Liver (tissue), 9 donors: ENCODE data around the gene TMEM19. TPM values are rescaled to one million over a fixed set of nuclear protein-coding genes. Genes with fewer than 3 reads are reported as not detected.

Source experiments
- DNase-seq: peaks from one replicate; pipeline ENCODE4 v3.0.0-alpha.2; 2017; ENCODE audit warnings: low spot score
- H3K27ac ChIP-seq, 2 donors: one replicate each; pipeline ENCODE4 v1.7.0; 2013; ENCODE audit warnings: inconsistent platforms in 2 of 2, low read length in 2 of 2, control low read depth in 1 of 2, low read depth in 1 of 2, mild to moderate bottlenecking in 1 of 2
- H3K27me3 ChIP-seq, 4 donors: one replicate each; pipeline versions ENCODE4 v1.6.1 to v1.7.0; 2013; ENCODE audit warnings: low read length in 3 of 4, inconsistent platforms in 1 of 4, mild to moderate bottlenecking in 1 of 4, moderate library complexity in 1 of 4; ENCODE audit not compliant: control insufficient read depth in 4 of 4, insufficient read depth in 4 of 4
- H3K36me3 ChIP-seq, 4 donors: one replicate each; pipeline versions ENCODE4 v1.6.1 to v1.7.0; 2013; ENCODE audit warnings: low read length in 3 of 4, mild to moderate bottlenecking in 3 of 4, low read depth in 1 of 4, moderate library complexity in 1 of 4; ENCODE audit not compliant: control insufficient read depth in 4 of 4, insufficient read depth in 3 of 4
- H3K4me1 ChIP-seq, 4 donors: one replicate each; pipeline versions ENCODE4 v1.6.1 to v1.7.0; 2013; ENCODE audit warnings: low read length in 3 of 4, mild to moderate bottlenecking in 3 of 4, moderate library complexity in 1 of 4; ENCODE audit not compliant: control insufficient read depth in 4 of 4, insufficient read depth in 4 of 4
- H3K4me3 ChIP-seq, 3 donors: one replicate each; pipeline versions ENCODE4 v1.6.1 to v1.7.0; 2013; ENCODE audit warnings: low read length in 3 of 3, control low read depth in 1 of 3, low read depth in 1 of 3, mild to moderate bottlenecking in 1 of 3
- H3K9ac ChIP-seq, 2 donors: one replicate each; pipeline ENCODE4 v1.7.0; 2013; ENCODE audit warnings: low read length in 2 of 2, mild to moderate bottlenecking in 2 of 2, moderate library complexity in 2 of 2, control low read depth in 1 of 2, low read depth in 1 of 2
- H3K9me3 ChIP-seq, 4 donors: one replicate each; pipeline versions ENCODE4 v1.6.1 to v1.7.0; 2013; ENCODE audit warnings: low read length in 3 of 4; ENCODE audit not compliant: control insufficient read depth in 4 of 4
- ATF3 ChIP-seq: IDR thresholded peaks from 2 replicates; pipeline ENCODE4 v1.6.1; 2016; ENCODE audit warnings: antibody characterized with exemption
- CTCF ChIP-seq: fragments of 150-350 bp; IDR thresholded peaks from 2 replicates; pipeline ENCODE4 v1.5.1; 2017; ENCODE audit warnings: improper control_type of control experiment, low read depth, low read length; ENCODE audit not compliant: missing input control
- EGR1 ChIP-seq, 2 donors: IDR thresholded peaks; 2 replicates each; pipeline ENCODE4 v1.6.1; 2016 to 2018; ENCODE audit warnings: antibody characterized with exemption in 2 of 2, low read depth in 2 of 2
- FOXA1 ChIP-seq: IDR thresholded peaks from 2 replicates; pipeline ENCODE4 v1.6.1; 2016; ENCODE audit warnings: antibody characterized with exemption
- FOXA2 ChIP-seq: IDR thresholded peaks from 2 replicates; pipeline ENCODE4 v1.6.1; 2016; ENCODE audit warnings: antibody characterized with exemption
- GABPA ChIP-seq, 2 donors: IDR thresholded peaks in 1 of 2; conservative IDR thresholded peaks in 1 of 2; 2 replicates each; pipeline ENCODE4 v1.6.1; 2016; ENCODE audit warnings: antibody characterized with exemption in 2 of 2, mild to moderate bottlenecking in 1 of 2, moderate library complexity in 1 of 2
- HNF4A ChIP-seq, 2 donors: conservative IDR thresholded peaks; 2 replicates each; pipeline ENCODE4 v1.6.1; 2016; ENCODE audit warnings: antibody characterized with exemption in 2 of 2, mild to moderate bottlenecking in 2 of 2
- HNF4G ChIP-seq: IDR thresholded peaks from 2 replicates; pipeline ENCODE4 v1.6.1; 2016; ENCODE audit warnings: antibody characterized with exemption
- JUND ChIP-seq, 2 donors: IDR thresholded peaks; 2 replicates each; pipeline ENCODE4 v1.6.1; 2016; ENCODE audit warnings: antibody characterized with exemption in 2 of 2
- RAD21 ChIP-seq, 2 donors: IDR thresholded peaks; 2 replicates each; pipeline ENCODE4 v1.6.1; 2016; ENCODE audit warnings: antibody characterized with exemption in 2 of 2, mild to moderate bottlenecking in 2 of 2
- RXRA ChIP-seq, 2 donors: IDR thresholded peaks; 2 replicates each; pipeline ENCODE4 v1.6.1; 2017 to 2018; ENCODE audit warnings: antibody characterized with exemption in 2 of 2, mild to moderate bottlenecking in 1 of 2
- SP1 ChIP-seq: IDR thresholded peaks from 2 replicates; pipeline ENCODE4 v1.6.1; 2018; ENCODE audit warnings: antibody characterized with exemption, mild to moderate bottlenecking
- TAF1 ChIP-seq: conservative IDR thresholded peaks from 2 replicates; pipeline ENCODE4 v1.6.1; 2016; ENCODE audit warnings: antibody characterized with exemption, mild to moderate bottlenecking
- YY1 ChIP-seq: IDR thresholded peaks from 2 replicates; pipeline ENCODE4 v1.6.1; 2016; ENCODE audit warnings: antibody characterized with exemption, mild to moderate bottlenecking
- WGBS: extraction: QIAGEN DNeasy Blood & Tissue Kit; methylation state at CpG from one replicate; pipeline ENCODE4 v1.1.7; 2013; 5-methylcytosine and 5-hydroxymethylcytosine counted together
- polyA plus RNA-seq, 2 donors: library from polyadenylated mRNA; stranded (reverse) in 1 of 2; unstranded in 1 of 2; fragments of 200-250 nt in 1 of 2; fragments of >200 nt in 1 of 2; fragmentation: Nextera tagmentation in 1 of 2; extraction: Ambion mirVana in 1 of 2; gene quantifications; one replicate each; pipeline versions ENCODE4 v1.2.1 to v1.2.3, GENCODE V29; 2013 to 2015
- total RNA-seq, 2 donors: library from RNA; depleted of rRNA; stranded (reverse); fragments of >200 nt; gene quantifications; one replicate each; pipeline ENCODE4 v1.2.3, GENCODE V29; 2014
- TF ChIP-seq, protein P1 (sequence below): IDR thresholded peaks from 2 replicates; pipeline ENCODE4 v1.6.1; 2016; ENCODE audit warnings: antibody characterized with exemption, mild to moderate bottlenecking
- TF ChIP-seq, protein P2 (sequence below): IDR thresholded peaks from 2 replicates; pipeline ENCODE4 v1.6.1; 2016; ENCODE audit warnings: antibody characterized with exemption
- TF ChIP-seq, protein P3 (sequence below): IDR thresholded peaks from 2 replicates; pipeline ENCODE4 v1.6.1; 2016; ENCODE audit warnings: antibody characterized with exemption
- donor health status: healthy.
- donor health status: healthy.
- donor health status: healthy.
- donor health status: healthy.
- donor health status: healthy.

TMEM19 gene
- total and polyA plus RNA-seq, 4 donors = 9.5 to 30.0 (median 11.4) TPM

GRCh38 chr12:71662849-71663560 lies 22.9 kb upstream of the TMEM19 start:
- H3K9ac ChIP-seq = peak overlapping the region; percentile 82 to 84
- peak overlapping the region; percentile 97 to 99 for H3K27ac ChIP-seq
- TF ChIP-seq, protein P1, sequence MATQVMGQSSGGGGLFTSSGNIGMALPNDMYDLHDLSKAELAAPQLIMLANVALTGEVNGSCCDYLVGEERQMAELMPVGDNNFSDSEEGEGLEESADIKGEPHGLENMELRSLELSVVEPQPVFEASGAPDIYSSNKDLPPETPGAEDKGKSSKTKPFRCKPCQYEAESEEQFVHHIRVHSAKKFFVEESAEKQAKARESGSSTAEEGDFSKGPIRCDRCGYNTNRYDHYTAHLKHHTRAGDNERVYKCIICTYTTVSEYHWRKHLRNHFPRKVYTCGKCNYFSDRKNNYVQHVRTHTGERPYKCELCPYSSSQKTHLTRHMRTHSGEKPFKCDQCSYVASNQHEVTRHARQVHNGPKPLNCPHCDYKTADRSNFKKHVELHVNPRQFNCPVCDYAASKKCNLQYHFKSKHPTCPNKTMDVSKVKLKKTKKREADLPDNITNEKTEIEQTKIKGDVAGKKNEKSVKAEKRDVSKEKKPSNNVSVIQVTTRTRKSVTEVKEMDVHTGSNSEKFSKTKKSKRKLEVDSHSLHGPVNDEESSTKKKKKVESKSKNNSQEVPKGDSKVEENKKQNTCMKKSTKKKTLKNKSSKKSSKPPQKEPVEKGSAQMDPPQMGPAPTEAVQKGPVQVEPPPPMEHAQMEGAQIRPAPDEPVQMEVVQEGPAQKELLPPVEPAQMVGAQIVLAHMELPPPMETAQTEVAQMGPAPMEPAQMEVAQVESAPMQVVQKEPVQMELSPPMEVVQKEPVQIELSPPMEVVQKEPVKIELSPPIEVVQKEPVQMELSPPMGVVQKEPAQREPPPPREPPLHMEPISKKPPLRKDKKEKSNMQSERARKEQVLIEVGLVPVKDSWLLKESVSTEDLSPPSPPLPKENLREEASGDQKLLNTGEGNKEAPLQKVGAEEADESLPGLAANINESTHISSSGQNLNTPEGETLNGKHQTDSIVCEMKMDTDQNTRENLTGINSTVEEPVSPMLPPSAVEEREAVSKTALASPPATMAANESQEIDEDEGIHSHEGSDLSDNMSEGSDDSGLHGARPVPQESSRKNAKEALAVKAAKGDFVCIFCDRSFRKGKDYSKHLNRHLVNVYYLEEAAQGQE = no peak
- TF ChIP-seq RXRA (IDR thresholded peaks at IDR 0.05) (no peak), SP1 (no peak), EGR1 (IDR thresholded peaks at IDR 0.05; ENCODE audit: low read depth in 2 of 2) (no peak), YY1 (no peak), FOXA1 (no peak), ATF3 (no peak), RAD21 (IDR thresholded peaks at IDR 0.05) (no peak), FOXA2 (no peak), GABPA (IDR thresholded peaks at IDR 0.05 in 1 of 2, conservative IDR thresholded peaks at IDR 0.05 in 1 of 2) (no peak)
- no peaks in the 10 kb centered on the region for H3K9me3 ChIP-seq
- peak; percentile 71 for DNase-seq
- H3K36me3 ChIP-seq = peaks cover 1 to 15% (median 9%) of the 10 kb centered on the region in 4 donors
- H3K27me3 ChIP-seq = no peaks in the 10 kb centered on the region
- H3K4me3 ChIP-seq = peak overlapping the region; percentile 79 to 93 (median 87)
- whole genome bisulfite sequencing = under 1% methylated on average over 53 of the region's 53 CpGs
- H3K4me1 ChIP-seq = peaks cover 6 to 23% (median 13%) of the 10 kb centered on the region in 4 donors

DNA sequence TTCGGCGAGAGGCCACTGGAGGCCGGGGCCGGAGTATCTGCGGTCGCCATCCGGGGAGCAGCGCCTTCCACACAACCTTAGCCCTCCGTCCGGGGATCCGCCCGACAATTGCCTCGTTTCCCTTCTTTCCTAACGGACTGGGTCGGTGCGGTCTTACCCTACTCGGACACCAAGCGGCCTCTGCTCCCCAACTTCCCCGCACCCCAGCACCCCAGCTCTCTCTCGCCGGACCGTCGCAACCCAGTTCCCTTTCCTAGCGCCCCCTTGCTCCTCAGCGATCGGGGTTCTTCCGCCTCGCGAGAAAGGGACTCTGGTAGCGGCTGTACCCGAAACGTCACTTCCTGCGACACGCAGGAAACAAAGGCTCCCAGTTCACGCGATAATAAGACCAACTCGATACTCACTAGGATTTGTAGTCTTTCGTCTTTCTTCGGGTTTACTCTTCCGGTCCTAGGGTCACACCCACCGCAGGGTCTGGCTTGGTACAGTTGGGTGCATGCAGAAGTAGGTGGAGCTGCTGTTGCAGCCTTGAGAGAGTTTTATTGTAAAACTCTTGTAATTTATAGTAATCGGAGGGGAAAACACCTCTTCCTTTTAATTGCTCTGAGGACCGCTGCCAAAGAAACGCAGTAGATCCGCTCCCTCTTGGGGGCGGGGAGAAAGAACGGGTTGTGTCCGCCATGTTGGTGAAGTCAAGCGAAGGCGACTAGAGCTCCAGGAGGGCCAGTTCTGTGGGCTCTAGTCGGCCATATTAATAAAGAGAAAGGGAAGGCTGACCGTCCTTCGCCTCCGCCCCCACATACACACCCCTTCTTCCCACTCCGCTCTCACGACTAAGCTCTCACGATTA lies 22.1 kb upstream of the TMEM19 start, which contains the start of the genes THAP2 and ZFC3H1:
THAP2 (plus strand) TSS at position 741 of the 850 bp plus-strand sequence. CDS start 209 bp downstream, outside the sequence.
ZFC3H1 (minus strand) TSS at position 288 of the 850 bp plus-strand sequence; CDS start at position 50, 238 bp downstream.
- Histone ChIP-seq H3K27ac (peak within 1 kb of the TSS; percentile 97 to 99), H3K4me1 (peaks cover 6 to 23% (median 13%) of the 10 kb centered on the region in 4 donors), H3K9ac (peak within 1 kb of the TSS; percentile 82 to 96), H3K4me3 (peak within 1 kb of the TSS; percentile 79 to 97 (median 93)), H3K27me3 (no peaks in the 10 kb centered on the region), H3K36me3 (peaks cover 1 to 12% (median 7%) of the 10 kb centered on the region in 4 donors), H3K9me3 (no peaks in the 10 kb centered on the region)
- under 1% methylated on average over 57 of the region's 57 CpGs for WGBS
- peak; percentile 90 for DNase-seq
- no peak for TF ChIP-seq FOXA2
- TF ChIP-seq, protein P2, sequence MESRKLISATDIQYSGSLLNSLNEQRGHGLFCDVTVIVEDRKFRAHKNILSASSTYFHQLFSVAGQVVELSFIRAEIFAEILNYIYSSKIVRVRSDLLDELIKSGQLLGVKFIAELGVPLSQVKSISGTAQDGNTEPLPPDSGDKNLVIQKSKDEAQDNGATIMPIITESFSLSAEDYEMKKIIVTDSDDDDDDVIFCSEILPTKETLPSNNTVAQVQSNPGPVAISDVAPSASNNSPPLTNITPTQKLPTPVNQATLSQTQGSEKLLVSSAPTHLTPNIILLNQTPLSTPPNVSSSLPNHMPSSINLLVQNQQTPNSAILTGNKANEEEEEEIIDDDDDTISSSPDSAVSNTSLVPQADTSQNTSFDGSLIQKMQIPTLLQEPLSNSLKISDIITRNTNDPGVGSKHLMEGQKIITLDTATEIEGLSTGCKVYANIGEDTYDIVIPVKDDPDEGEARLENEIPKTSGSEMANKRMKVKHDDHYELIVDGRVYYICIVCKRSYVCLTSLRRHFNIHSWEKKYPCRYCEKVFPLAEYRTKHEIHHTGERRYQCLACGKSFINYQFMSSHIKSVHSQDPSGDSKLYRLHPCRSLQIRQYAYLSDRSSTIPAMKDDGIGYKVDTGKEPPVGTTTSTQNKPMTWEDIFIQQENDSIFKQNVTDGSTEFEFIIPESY = peak; percentile 100
- TF ChIP-seq, protein P3, sequence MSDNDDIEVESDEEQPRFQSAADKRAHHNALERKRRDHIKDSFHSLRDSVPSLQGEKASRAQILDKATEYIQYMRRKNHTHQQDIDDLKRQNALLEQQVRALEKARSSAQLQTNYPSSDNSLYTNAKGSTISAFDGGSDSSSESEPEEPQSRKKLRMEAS = no peak
- TF ChIP-seq EGR1 (IDR thresholded peaks at IDR 0.05; ENCODE audit: low read depth in 2 of 2) = peak; percentile 67 to 88
- TF ChIP-seq, protein P1 = peak; percentile 30
- TF ChIP-seq HNF4G = no peak
- no peak for TF ChIP-seq CTCF
- TF ChIP-seq HNF4A (conservative IDR thresholded peaks at IDR 0.05) = peak; percentile 47 to 49
- no peak for TF ChIP-seq FOXA1
- TF ChIP-seq YY1 = peak; percentile 100
- TF ChIP-seq TAF1 = peak; percentile 48
- TF ChIP-seq JUND (IDR thresholded peaks at IDR 0.05) = peak in 1 of 2 donors; percentile 16
- no peak for TF ChIP-seq RAD21 (IDR thresholded peaks at IDR 0.05)
- TF ChIP-seq ATF3 = no peak
